Measurements from ENCODE around the gene ASF1B.
A peak's percentile ranks its signal among the peaks of the same experiment; 100 is the strongest.

The ASF1B gene

GRCh38 chr19:14118165-14119051 is 18.0 kb downstream of the ASF1B start:
- FAIRE-seq, result no peak
- DNase-seq (ENCODE audit: insufficient read length, low spot score), result no peak
- TF ChIP-seq CTCF (IDR thresholded peaks at IDR 0.05; ENCODE audit: insufficient read depth, missing control alignments), result no peak

GRCh38 chr19:14117668-14118164 is 18.7 kb downstream of the ASF1B start, which contains the start of gene PRKACA:
Gene PRKACA (minus strand): TSS chr19:14117762. CDS start chr19:14117547, 215 bp downstream.
- no peak for FAIRE-seq
- peak; percentile 92 for DNase-seq (ENCODE audit: insufficient read length, low spot score)
- TF ChIP-seq CTCF (IDR thresholded peaks at IDR 0.05; ENCODE audit: insufficient read depth, missing control alignments), result no peak

- TF ChIP-seq CTCF (IDR thresholded peaks at IDR 0.05; ENCODE audit: insufficient read depth, missing control alignments), result no peak
- DNase-seq (ENCODE audit: insufficient read length, low spot score), result no peak
- FAIRE-seq, result no peak
These were observed 19.3 kb downstream of the ASF1B start for GRCh38 chr19:14116918-14117578.

- no peak for TF ChIP-seq CTCF (IDR thresholded peaks at IDR 0.05; ENCODE audit: insufficient read depth, missing control alignments)
- no peak for FAIRE-seq
- no peak for DNase-seq (ENCODE audit: insufficient read length, low spot score)
These were observed 19.9 kb downstream of the ASF1B start for GRCh38 chr19:14116525-14116917.

- DNase-seq (ENCODE audit: insufficient read length, low spot score) (no peak), FAIRE-seq (no peak)
- no peak for TF ChIP-seq CTCF (IDR thresholded peaks at IDR 0.05; ENCODE audit: insufficient read depth, missing control alignments)
These were observed 20.6 kb downstream of the ASF1B start for GRCh38 chr19:14115756-14116155.

GRCh38 chr19:14114854-14115253 is 21.5 kb downstream of the ASF1B start:
- no peak for DNase-seq (ENCODE audit: insufficient read length, low spot score)
- no peak for FAIRE-seq
- TF ChIP-seq CTCF (IDR thresholded peaks at IDR 0.05; ENCODE audit: insufficient read depth, missing control alignments), result peak; percentile 30

All from D721Med (cell line).